Measurements from ENCODE around the gene GALNT12.

GALNT12 gene

GRCh38 chr9:98833090-98833956, 25.9 kb downstream of the GALNT12 start:
- no peak for DNase-seq (ENCODE audit: low read depth)

- no peak for DNase-seq (ENCODE audit: low read depth)
These were observed 26.9 kb downstream of the GALNT12 start for GRCh38 chr9:98834386-98834785.

GRCh38 chr9:98836206-98836605, 28.7 kb downstream of the GALNT12 start:
- no peak for DNase-seq (ENCODE audit: low read depth)

- no peak for DNase-seq (ENCODE audit: low read depth)
These were observed 30.0 kb downstream of the GALNT12 start for GRCh38 chr9:98837516-98837915.

GRCh38 chr9:98838155-98838867, 30.8 kb downstream of the GALNT12 start:
- no peak for DNase-seq (ENCODE audit: low read depth)

- DNase-seq (ENCODE audit: low read depth) = no peak
These were observed 31.5 kb downstream of the GALNT12 start for GRCh38 chr9:98838868-98839565.

- DNase-seq (ENCODE audit: low read depth) = no peak
These were observed 32.3 kb downstream of the GALNT12 start for GRCh38 chr9:98839724-98840123.

GRCh38 chr9:98842510-98842909, 35.0 kb downstream of the GALNT12 start:
- DNase-seq (ENCODE audit: low read depth) = no peak

GRCh38 chr9:98846081-98846480, 38.6 kb downstream of the GALNT12 start:
- no peak for DNase-seq (ENCODE audit: low read depth)

GRCh38 chr9:98846879-98847278, 39.4 kb downstream of the GALNT12 start:
- DNase-seq (ENCODE audit: low read depth) = no peak

- peak; percentile 59 for DNase-seq (ENCODE audit: low read depth)
These were observed 41.1 kb downstream of the GALNT12 start for GRCh38 chr9:98848450-98849149.

GRCh38 chr9:98849563-98849962, 42.1 kb downstream of the GALNT12 start:
- no peak for DNase-seq (ENCODE audit: low read depth)

- no peak for DNase-seq (ENCODE audit: low read depth)
These were observed 43.6 kb downstream of the GALNT12 start for GRCh38 chr9:98850851-98851729.

- DNase-seq (ENCODE audit: low read depth) = peak; percentile 20
These were observed 44.4 kb downstream of the GALNT12 start for GRCh38 chr9:98851730-98852459.

- DNase-seq (ENCODE audit: low read depth) = no peak
These were observed 44.9 kb downstream of the GALNT12 start for GRCh38 chr9:98852460-98852734.

GRCh38 chr9:98852961-98853360, 45.5 kb downstream of the GALNT12 start:
- no peak for DNase-seq (ENCODE audit: low read depth)

GRCh38 chr9:98854266-98854665, 46.8 kb downstream of the GALNT12 start:
- DNase-seq (ENCODE audit: low read depth) = no peak

GRCh38 chr9:98855592-98855991, 48.1 kb downstream of the GALNT12 start:
- no peak for DNase-seq (ENCODE audit: low read depth)

- no peak for DNase-seq (ENCODE audit: low read depth)
These were observed 49.5 kb downstream of the GALNT12 start for GRCh38 chr9:98856982-98857381.

- DNase-seq (ENCODE audit: low read depth) = no peak
These were observed 52.5 kb downstream of the GALNT12 start for GRCh38 chr9:98859941-98860340.

- no peak for DNase-seq (ENCODE audit: low read depth)
These were observed 53.4 kb downstream of the GALNT12 start for GRCh38 chr9:98860871-98861293.
